ENCODE data around the gene HAO2. TPM values are rescaled to one million over a fixed set of nuclear protein-coding genes. Genes with fewer than 3 reads are reported as not detected.

Gene HAO2
- total RNA-seq, 2 donors from 2014 or later, result not detected

DNA sequence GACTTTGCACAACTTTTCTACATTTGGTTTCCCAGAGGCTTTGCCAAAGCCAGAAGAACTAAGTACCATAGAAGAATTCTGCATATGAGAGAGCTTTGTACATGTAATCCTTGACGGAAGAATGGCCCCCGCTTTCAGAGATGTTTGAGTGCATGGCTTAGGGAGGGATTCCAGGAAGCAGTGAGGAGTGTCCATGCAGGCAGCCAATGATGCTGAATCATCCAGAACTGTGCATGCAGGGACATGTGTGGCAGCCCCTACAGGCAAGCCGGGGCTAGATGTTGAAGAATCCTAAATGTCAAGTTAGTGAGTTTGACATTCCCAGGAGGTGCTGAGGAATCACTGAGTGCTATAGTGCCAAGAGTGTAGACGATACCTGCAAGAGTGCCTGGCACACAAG is 9.9 kb upstream of the HAO2 start:
- Mint-ChIP-seq H3K27me3 (ENCODE audit: low read depth) (peaks cover 39% of the 10 kb centered on the region), H3K4me3 (no peak overlapping the region), H3K9me3 (peaks cover 0 to 2% of the 10 kb centered on the region in 2 donors), H3K27ac (no peak overlapping the region), H3K4me1 (ENCODE audit: low read depth) (no peaks in the 10 kb centered on the region), H3K36me3 (ENCODE audit: insufficient read depth in 2 of 2) (no peaks in the 10 kb centered on the region)
- DNase-seq (no peak), ATAC-seq (replicated peaks in 1 of 2) (no peak)

DNA sequence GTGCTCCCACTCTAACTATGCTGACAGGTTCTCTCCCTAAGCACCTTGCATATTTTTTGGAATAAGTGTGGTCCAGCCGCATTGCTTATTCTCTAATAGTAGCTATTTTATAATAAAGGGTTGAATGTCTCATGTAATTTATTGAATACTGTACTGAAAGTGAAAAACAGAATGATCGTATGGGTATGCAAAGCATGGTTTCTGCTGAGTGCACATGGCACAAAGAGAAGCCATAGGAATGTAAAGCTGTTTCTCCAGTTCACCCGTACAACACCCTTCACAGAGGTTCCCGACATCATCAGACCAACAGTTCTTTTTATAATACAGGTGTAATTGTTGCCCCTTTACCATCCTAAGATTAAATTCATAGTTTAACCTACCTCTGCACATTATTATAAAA is 8.9 kb upstream of the HAO2 start:
- Mint-ChIP-seq H3K27me3 (ENCODE audit: low read depth) (peaks cover 45% of the 10 kb centered on the region), H3K4me1 (ENCODE audit: low read depth) (no peaks in the 10 kb centered on the region), H3K9me3 (peaks cover 0 to 2% of the 10 kb centered on the region in 2 donors), H3K4me3 (no peak overlapping the region), H3K36me3 (ENCODE audit: insufficient read depth in 2 of 2) (no peaks in the 10 kb centered on the region), H3K27ac (no peak overlapping the region)
- ATAC-seq (replicated peaks in 1 of 2), result no peak
- DNase-seq, result no peak

DNA sequence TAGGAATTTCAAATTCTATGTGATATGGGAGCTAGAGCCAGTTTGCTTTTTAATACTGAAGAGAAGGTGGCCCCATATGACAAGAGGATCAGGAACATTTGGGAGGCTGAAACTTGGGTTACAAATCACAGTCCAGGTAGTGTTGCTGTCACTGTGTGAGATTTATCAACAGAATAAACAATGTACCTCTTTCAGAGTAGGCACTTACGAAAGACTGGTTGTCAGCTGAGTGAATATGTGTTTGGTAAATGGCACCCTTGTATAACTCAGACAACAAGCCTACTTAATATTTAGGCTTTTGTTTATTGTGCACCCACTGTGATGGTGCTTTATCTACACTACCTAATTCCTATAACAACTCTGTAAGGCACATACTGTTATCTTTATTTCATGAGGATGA is 7.4 kb upstream of the HAO2 start:
- Mint-ChIP-seq H3K4me3 (no peak overlapping the region), H3K27me3 (ENCODE audit: low read depth) (peaks cover 33% of the 10 kb centered on the region), H3K9me3 (peaks cover 0 to under 1% of the 10 kb centered on the region in 2 donors), H3K4me1 (ENCODE audit: low read depth) (no peaks in the 10 kb centered on the region), H3K27ac (no peak overlapping the region), H3K36me3 (ENCODE audit: insufficient read depth in 2 of 2) (no peaks in the 10 kb centered on the region)
- no peak for DNase-seq
- no peak for ATAC-seq (replicated peaks in 1 of 2)

DNA sequence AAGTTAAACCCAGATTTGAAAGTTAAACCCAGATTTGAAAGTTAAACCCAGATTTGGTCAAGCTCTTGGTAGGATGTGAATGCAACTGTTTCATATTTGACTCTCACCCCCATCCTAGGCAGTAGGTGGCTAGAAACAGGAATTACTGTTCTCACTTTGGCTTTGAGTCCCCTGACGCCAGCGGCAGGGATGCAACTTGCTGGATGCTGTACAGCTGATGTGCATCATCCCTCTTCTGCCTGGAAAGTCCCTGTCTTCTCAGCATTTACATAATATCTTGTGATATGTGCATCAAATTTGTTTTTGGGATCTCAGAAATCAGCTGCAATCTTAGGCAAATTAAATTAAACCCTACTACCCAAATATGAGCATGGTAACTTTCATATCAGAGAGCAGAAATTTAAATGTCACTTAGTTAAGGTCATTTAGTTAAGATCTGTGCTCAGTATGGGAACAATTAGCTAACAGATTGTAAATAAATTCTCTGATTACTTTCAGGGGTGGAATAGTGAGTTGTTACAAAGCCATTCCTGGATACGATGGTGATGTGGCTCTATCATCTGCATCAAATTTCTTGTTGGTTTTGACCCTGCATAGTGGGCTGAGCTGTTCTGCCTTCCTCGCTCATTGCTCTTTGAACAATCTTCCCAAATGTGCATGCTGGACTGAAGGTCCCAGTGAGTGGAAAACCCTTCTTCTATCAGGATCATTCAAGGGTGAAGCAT is 6.8 kb upstream of the HAO2 start:
- Mint-ChIP-seq H3K36me3 (ENCODE audit: insufficient read depth in 2 of 2) (no peaks in the 10 kb centered on the region), H3K4me1 (ENCODE audit: low read depth) (no peaks in the 10 kb centered on the region), H3K4me3 (no peak overlapping the region), H3K9me3 (no peaks in the 10 kb centered on the region), H3K27ac (no peak overlapping the region), H3K27me3 (ENCODE audit: low read depth) (peaks cover 27% of the 10 kb centered on the region)
- no peak for DNase-seq
- ATAC-seq (replicated peaks in 1 of 2), result no peak

DNA sequence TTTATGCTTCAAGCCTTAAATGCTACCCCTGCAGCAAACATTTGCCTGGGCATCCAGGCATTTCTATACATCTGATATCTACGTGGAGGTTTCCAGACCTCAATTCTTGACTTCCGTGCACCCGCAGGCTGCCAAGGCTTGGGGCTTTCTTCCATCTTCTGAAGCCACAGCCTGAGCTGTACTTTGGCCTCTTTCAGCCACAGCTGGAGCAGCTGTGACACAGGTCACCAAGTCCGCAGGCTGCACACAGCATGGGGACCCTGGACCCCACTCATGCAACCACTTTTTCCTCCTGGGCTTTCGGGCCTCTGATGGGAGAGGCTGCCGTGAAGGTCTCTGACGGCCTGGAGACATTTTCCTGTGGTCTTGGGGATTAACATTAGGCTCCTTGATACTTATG is 5.4 kb upstream of the HAO2 start:
- ATAC-seq (replicated peaks in 1 of 2) (no peak), DNase-seq (no peak)
- Mint-ChIP-seq H3K36me3 (ENCODE audit: insufficient read depth in 2 of 2) (no peaks in the 10 kb centered on the region), H3K9me3 (no peaks in the 10 kb centered on the region), H3K4me1 (ENCODE audit: low read depth) (no peaks in the 10 kb centered on the region), H3K4me3 (no peak overlapping the region), H3K27me3 (ENCODE audit: low read depth) (peaks cover 34% of the 10 kb centered on the region), H3K27ac (no peak overlapping the region)

DNA sequence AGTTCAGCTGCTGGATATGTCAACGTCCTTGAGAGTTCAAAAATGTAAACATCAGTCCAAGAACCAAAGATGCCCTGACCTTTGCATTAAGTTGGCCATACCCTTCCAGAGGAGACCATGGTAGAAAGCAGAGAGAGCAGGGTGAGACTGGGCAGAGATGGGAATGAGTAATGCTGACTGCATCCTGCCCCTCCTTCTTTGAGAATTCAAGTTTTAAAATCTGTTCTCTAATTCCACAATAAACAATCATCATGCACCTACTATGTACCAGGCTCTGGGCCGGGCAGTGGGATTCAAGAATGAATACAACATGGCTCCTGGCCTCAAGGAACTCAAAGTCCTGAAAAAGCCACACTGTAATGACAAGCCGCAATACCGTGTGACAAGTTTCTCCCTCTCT is 3.9 kb upstream of the HAO2 start:
- ATAC-seq (replicated peaks in 1 of 2), result no peak
- no peaks in the 10 kb centered on the region for H3K9me3 Mint-ChIP-seq

DNA sequence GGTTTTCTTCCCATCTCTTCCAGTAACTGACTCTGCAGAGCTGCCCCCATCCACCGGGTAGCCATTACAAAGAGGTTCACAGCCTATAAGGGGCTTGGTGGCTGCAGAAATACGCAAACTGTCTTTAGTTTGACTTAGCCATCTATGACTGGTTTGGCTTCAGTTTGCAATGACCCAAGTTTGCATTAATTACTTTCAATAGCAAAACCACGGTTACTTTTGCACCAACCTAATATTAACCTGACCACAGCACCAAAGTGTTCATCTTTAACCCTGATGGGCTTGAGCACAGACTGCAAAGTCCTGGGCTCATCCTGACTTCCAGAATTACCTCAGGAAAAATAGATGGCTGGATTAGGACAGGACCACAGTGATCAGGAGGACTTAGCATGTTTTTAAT is 2.2 kb upstream of the HAO2 start:
- Mint-ChIP-seq H3K27ac (no peak overlapping the region), H3K4me1 (ENCODE audit: low read depth) (no peaks in the 10 kb centered on the region), H3K9me3 (no peaks in the 10 kb centered on the region), H3K36me3 (ENCODE audit: insufficient read depth in 2 of 2) (no peaks in the 10 kb centered on the region), H3K27me3 (ENCODE audit: low read depth) (peaks cover 40% of the 10 kb centered on the region), H3K4me3 (no peak overlapping the region)
- DNase-seq (no peak), ATAC-seq (replicated peaks in 1 of 2) (no peak)

More for the DNA sequence above, 3.9 kb upstream of the HAO2 start:
- no peaks in the 10 kb centered on the region for H3K36me3 Mint-ChIP-seq (ENCODE audit: insufficient read depth in 2 of 2)
- no peak overlapping the region for H3K4me3 Mint-ChIP-seq
- peaks cover 46% of the 10 kb centered on the region for H3K27me3 Mint-ChIP-seq (ENCODE audit: low read depth)
- no peaks in the 10 kb centered on the region for H3K4me1 Mint-ChIP-seq (ENCODE audit: low read depth)
- DNase-seq, result no peak
- H3K27ac Mint-ChIP-seq, result no peak overlapping the region

DNA sequence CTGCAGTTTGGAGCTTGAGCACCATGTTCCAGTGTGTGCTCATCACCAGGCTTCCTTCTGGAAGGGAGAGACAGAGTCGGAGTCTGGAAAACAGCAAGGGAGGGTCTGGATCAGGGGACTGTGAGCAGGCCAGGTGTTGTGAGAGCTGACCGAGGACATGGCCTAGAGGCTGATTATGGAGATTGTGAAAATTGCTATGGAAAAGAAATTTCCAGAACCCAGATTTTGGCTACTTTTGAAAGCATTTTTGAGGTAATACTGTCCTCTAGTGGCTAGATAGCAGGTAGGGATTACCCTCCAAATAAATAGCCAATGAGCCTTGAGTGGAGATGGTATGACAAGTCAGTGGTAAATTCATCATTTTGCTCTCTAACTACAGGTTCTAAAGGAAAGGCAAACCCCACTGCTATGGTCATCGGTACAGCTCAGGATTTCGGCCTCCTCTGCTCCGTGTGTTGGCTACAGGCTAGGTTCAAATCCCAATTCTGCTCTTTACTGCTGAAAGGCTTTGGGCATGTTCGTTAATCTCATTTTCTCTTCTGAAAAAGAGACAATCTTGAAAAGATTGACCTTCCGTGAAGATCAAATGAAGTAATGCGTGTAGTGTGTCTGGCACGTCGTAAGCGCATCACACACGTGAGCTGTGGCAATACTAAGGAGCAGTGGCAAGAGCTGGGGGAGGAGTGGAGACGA is 1.0 kb upstream of the HAO2 start:
- Mint-ChIP-seq H3K27ac (no peak overlapping the region), H3K27me3 (ENCODE audit: low read depth) (peaks cover 40% of the 10 kb centered on the region), H3K4me3 (no peak overlapping the region), H3K4me1 (ENCODE audit: low read depth) (no peaks in the 10 kb centered on the region), H3K9me3 (no peaks in the 10 kb centered on the region), H3K36me3 (ENCODE audit: insufficient read depth in 2 of 2) (no peaks in the 10 kb centered on the region)
- DNase-seq, result no peak
- ATAC-seq (replicated peaks in 1 of 2), result no peak

DNA sequence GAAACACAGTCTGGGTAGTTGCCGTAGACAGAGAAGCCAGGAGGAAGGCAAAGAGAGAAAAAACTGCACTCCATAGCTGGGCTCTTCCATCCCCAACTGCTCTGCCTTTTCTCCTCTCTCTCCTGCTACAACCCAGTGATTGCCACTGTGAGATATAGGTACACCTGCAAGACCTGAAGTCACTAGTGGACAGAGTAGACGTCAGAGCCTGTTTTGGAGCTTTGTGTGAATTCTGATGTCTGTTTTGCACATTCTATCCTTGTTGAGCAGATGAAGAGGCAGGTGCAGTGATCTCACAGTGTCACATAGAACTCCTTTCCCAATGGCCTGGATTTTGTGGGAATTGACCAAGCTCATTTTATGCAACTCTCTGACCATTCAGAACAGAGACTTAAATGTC is 2.2 kb downstream of the HAO2 start:
- DNase-seq (no peak), ATAC-seq (replicated peaks in 1 of 2) (no peak)
- H3K9me3 Mint-ChIP-seq, result no peaks in the 10 kb centered on the region
- peaks cover 11% of the 10 kb centered on the region for H3K4me1 Mint-ChIP-seq (ENCODE audit: low read depth)
- no peaks in the 10 kb centered on the region for H3K36me3 Mint-ChIP-seq (ENCODE audit: insufficient read depth in 2 of 2)
- no peak overlapping the region for H3K4me3 Mint-ChIP-seq
- peaks cover 23% of the 10 kb centered on the region for H3K27me3 Mint-ChIP-seq (ENCODE audit: low read depth)
- H3K27ac Mint-ChIP-seq, result no peak overlapping the region

DNA sequence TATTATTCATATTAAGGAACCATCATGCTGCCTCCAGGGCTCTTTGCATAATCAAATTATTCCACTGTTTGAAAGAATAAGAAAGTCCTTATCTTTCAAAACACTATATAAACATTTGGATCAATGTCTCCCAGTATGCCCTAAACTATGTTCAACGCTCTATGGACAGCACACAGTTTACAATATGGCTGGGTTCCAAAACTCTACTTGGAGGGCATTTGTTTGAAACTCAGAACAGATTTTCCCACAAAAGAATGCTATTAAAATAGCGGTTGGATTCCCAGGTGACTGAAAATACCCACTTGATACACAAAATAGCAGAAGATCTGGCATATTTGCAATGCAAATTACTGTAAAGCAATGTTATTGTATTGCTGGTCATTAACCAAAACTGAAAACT is 3.2 kb downstream of the HAO2 start:
- Mint-ChIP-seq H3K4me1 (ENCODE audit: low read depth) (peaks cover 11% of the 10 kb centered on the region), H3K9me3 (no peaks in the 10 kb centered on the region), H3K4me3 (no peak overlapping the region)

DNA sequence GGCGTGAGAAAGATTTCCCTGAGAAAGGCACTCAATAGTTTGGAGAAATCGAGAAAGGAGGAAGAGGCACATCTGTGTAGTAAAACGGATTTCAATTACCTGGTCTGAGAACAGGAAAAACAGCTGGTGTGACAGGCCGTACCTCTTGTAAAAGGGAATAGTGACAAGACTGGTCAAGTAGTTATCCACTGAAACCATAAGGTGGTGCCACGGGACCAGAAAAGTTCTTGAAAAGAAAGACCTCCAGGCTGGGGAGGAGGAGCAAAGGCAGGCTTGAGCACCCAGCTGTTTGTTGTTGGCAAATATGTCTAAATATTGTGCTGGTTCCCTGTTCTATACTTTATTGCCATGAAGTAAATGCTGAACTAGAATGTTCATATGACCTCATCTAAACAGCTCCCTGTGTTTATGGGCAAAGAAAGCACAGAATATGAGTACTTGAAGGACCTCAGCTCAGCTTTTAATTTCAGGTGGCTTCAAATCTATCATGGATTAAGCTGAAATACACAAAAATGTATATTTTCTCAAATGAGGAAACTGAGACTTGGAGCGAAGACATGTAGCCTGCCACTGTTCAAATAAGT is 4.0 kb downstream of the HAO2 start:
- ATAC-seq (replicated peaks in 1 of 2) (no peak), DNase-seq (peak; percentile 3 to 5)
- Mint-ChIP-seq H3K27me3 (ENCODE audit: low read depth) (peaks cover 17% of the 10 kb centered on the region), H3K4me1 (ENCODE audit: low read depth) (peaks cover 11% of the 10 kb centered on the region), H3K36me3 (ENCODE audit: insufficient read depth in 2 of 2) (no peaks in the 10 kb centered on the region), H3K4me3 (no peak overlapping the region), H3K27ac (no peak overlapping the region), H3K9me3 (peaks cover 0 to 3% of the 10 kb centered on the region in 2 donors)

More for the DNA sequence above, 3.2 kb downstream of the HAO2 start:
- H3K27ac Mint-ChIP-seq, result no peak overlapping the region
- no peaks in the 10 kb centered on the region for H3K36me3 Mint-ChIP-seq (ENCODE audit: insufficient read depth in 2 of 2)
- ATAC-seq (replicated peaks in 1 of 2) (no peak), DNase-seq (no peak)
- H3K27me3 Mint-ChIP-seq (ENCODE audit: low read depth), result peaks cover 23% of the 10 kb centered on the region

DNA sequence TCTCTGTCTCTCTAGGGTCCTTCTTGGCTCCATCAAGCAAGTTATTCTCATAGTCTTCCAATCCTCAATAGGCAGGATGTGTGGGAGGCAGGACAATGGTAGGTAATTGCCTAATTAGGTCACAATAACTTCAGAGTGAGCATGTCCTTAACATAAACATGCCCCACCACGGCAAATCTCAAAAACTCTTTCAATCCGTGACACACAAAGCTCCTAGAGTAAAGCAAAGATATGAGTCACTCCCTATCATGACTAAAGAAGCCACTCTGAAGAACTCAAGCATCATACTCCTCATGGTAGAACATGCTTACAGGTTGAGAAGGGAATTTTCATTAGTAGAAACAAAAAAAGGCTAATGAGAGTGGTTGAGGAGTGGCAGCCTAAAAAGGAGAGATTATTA is 4.9 kb downstream of the HAO2 start:
- H3K4me3 Mint-ChIP-seq, result no peak overlapping the region
- H3K27ac Mint-ChIP-seq, result no peak overlapping the region
- DNase-seq (no peak), ATAC-seq (replicated peaks in 1 of 2) (peak; percentile 65 to 67)
- H3K27me3 Mint-ChIP-seq (ENCODE audit: low read depth), result peaks cover 8% of the 10 kb centered on the region
- peaks cover 11% of the 10 kb centered on the region for H3K4me1 Mint-ChIP-seq (ENCODE audit: low read depth)
- H3K36me3 Mint-ChIP-seq (ENCODE audit: insufficient read depth in 2 of 2), result no peaks in the 10 kb centered on the region
- H3K9me3 Mint-ChIP-seq, result peaks cover 0 to 3% of the 10 kb centered on the region in 2 donors

DNA sequence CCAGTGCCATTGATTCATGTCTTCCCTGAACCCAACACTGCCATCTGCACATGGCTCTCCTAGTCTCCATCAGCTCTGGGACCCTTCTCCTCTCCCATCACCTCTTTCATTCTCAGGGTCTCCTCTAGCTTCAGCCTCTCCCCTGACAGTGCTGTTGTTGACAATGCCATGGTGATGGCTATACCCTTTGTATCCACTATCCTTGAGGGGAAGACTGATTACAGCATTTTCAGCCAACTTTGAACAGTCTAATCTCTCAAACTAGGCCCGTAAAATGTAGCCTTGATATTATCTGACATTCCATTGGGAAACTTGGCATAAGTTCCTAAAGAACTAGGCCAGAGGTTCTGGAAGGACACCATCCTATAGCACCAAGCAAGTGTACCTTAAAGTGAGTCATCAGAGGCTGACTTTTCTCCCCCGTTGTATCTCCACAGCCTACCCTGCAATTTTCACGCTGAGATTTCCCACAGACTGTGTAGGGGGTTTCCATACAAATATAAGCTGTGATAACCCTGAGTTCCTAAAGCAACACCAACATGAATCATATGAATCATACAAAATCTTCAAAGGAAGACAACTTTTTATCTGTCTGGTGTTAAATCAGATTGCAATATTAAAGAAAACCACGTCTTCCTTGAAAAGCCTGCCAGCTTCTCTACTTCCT is 5.8 kb downstream of the HAO2 start:
- Mint-ChIP-seq H3K27ac (no peak overlapping the region), H3K36me3 (ENCODE audit: insufficient read depth in 2 of 2) (no peaks in the 10 kb centered on the region), H3K27me3 (ENCODE audit: low read depth) (no peaks in the 10 kb centered on the region), H3K4me3 (no peak overlapping the region), H3K9me3 (peaks cover 0 to 3% of the 10 kb centered on the region in 2 donors), H3K4me1 (ENCODE audit: low read depth) (peaks cover 11% of the 10 kb centered on the region)
- DNase-seq (no peak), ATAC-seq (replicated peaks in 1 of 2) (peak; percentile 41 to 62)

Data from activated T-cell treated with anti-CD3 and anti-CD28 coated beads, Interleukin-2, amount 50 U/mL, for 72 hours (primary cell).